SW480 (cell line): ENCODE data around the gene ANAPC16.
"Not testable (repeated sequence)": the region's sequence is repeated elsewhere in the genome, so short reads cannot be mapped to it uniquely, and the experiment has no call there.

Experiments
- DNase-seq: peaks from one replicate; pipeline ENCODE4 v3.0.0-alpha.2; 2016; ENCODE audit warnings: low spot score

The ANAPC16 gene

GRCh38 chr10:72278668-72279393, 63.0 kb downstream of the ANAPC16 start:
- DNase-seq, result no peak

GRCh38 chr10:72279587-72279986, 63.8 kb downstream of the ANAPC16 start:
- DNase-seq, result not testable (repeated sequence)

GRCh38 chr10:72283131-72283530, 67.3 kb downstream of the ANAPC16 start:
- DNase-seq, result no peak
